ENCODE measurements around the gene TMEM167B.

DNA sequence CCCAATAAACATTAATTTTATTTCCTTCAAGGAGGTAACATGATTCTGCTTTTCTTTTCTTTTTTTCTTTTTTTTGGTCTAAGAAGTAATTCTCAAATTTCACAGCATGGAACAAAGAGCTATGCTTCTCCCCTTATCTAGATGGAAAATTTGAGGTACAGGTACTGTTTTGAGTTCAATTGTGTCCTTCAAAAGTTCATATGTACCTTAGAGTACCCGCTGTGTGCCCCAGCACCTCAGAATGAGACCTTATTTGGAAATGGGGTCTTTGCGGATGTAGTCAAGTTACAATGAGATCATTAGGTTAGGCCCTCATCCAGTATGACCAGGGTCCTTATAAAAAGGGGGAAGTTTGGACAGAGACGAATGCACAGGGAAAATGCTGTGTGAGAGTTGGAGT, 45.4 kb downstream of the TMEM167B start:
- TF ChIP-seq CTCF (IDR thresholded peaks at IDR 0.05; ENCODE audit: low read depth, low read length, poor library complexity, severe bottlenecking) (no peak), EZH2phosphoT487 (IDR thresholded peaks at IDR 0.05; ENCODE audit: borderline replicate concordance, low read length) (no peak)

Data from DOHH2 (cell line).